ENCODE data around the gene CARNS1.

DNA sequence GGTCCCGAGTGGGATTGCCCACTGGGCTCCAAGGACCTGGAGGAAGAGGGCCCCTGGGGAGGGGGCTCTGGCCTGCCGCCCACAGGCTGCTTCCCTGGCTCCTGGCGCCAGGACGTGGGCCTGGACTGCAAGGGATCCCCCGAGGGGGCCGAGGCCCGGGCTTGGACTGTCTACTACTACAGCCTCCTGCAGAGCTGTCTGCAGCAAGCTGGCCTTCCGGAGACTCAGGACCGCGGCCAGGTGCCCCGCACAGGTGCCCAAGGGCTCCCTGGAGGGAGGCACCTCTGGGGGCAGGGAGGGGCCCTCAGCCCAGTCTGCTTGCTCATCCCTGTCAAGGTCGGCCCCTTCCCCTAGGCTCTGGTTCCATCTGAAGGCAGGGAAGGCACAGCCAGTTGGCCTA lies 1.9 kb downstream of the CARNS1 start:
- TF ChIP-seq EZH2 (IDR thresholded peaks at IDR 0.05; ENCODE audit: insufficient read depth, poor library complexity, severe bottlenecking), result no peak
- no peak for TF ChIP-seq EZH2phosphoT487 (IDR thresholded peaks at IDR 0.05; ENCODE audit: insufficient read depth, low read depth)
